NCI-H82 treated with DMSO at 0.1 percent for 48 hours (cell line): Measurements from ENCODE around the gene PITRM1.
"Not testable (repeated sequence)": the region's sequence is repeated elsewhere in the genome, so short reads cannot be mapped to it uniquely, and the experiment has no call there.

ENCODE experiments used
- DNase-seq: peaks from one replicate; lab custom pipeline; 2025; ENCODE audit not compliant: unreplicated experiment; lab: John Stamatoyannopoulos, UW

The PITRM1 gene

GRCh38 chr10:3123571-3124411 is 48.8 kb downstream of the PITRM1 start:
- no peak for DNase-seq

GRCh38 chr10:3122486-3123205 is 49.9 kb downstream of the PITRM1 start:
- no peak for DNase-seq

GRCh38 chr10:3122034-3122433 is 50.5 kb downstream of the PITRM1 start:
- DNase-seq = no peak

GRCh38 chr10:3119796-3120459 is 52.7 kb downstream of the PITRM1 start:
- DNase-seq = no peak

- no peak for DNase-seq
Measured at GRCh38 chr10:3118641-3119091, 53.9 kb downstream of the PITRM1 start.

- DNase-seq = no peak
Measured at GRCh38 chr10:3117486-3117885, 55.1 kb downstream of the PITRM1 start.

DNA sequence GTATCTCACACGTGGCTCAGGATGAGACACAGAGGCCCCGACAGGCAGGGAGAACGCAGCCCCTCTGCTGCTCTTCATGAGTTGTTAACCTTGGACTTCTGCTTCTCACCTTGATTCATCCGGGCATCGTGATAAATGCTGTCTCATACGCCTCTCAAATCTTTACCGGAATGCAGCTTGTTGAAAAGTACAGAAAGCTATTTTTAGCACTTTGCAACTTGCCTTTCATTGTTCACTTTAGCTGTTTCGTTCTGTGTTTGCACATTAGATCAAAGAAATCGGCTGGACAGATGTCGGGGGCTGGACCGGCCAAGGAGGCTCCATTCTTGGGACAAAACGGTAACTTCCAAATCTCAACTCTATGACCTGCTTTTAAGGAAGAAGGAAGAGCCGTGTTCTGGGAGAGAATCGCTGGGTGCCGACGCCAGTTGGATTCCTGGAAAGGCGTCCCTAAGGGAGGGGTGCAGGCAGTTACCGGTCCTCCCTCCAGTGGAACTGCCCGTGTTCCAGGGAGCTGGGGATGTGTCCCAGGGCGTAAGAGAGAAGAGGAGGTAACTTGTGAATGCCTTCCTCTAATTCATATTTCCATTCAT is 56.0 kb downstream of the PITRM1 start:
- DNase-seq = no peak

- DNase-seq = no peak
Measured at GRCh38 chr10:3115685-3116084, 56.9 kb downstream of the PITRM1 start.

- no peak for DNase-seq
Measured at GRCh38 chr10:3113343-3113720, 59.2 kb downstream of the PITRM1 start.

DNA sequence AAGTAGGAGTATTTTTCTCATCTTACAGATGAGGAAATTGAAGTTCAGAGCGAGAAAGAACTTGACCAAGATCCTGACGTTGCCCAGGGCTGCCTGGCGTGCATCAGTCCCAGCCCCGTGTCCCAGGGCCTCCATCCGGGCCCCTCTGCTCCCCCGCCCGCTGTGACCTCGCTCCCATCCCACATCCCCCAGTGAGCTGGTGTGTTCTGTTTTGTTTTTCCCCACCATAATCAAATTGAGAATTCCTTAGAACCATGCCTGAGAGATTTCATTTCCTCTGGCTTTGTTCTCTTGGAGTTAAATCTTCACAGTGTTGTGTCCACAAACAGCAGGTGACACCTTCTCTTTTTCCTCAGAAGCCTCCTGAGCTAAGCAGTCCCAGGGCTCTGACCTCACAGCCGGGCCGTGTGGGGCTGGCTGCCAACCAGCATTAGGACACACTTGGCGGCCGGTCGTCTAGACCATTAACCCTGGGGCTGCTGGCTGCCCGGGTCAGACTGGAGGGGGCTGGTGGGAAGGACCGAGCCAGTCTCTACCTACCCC is 60.9 kb downstream of the PITRM1 start:
- no peak for DNase-seq

DNA sequence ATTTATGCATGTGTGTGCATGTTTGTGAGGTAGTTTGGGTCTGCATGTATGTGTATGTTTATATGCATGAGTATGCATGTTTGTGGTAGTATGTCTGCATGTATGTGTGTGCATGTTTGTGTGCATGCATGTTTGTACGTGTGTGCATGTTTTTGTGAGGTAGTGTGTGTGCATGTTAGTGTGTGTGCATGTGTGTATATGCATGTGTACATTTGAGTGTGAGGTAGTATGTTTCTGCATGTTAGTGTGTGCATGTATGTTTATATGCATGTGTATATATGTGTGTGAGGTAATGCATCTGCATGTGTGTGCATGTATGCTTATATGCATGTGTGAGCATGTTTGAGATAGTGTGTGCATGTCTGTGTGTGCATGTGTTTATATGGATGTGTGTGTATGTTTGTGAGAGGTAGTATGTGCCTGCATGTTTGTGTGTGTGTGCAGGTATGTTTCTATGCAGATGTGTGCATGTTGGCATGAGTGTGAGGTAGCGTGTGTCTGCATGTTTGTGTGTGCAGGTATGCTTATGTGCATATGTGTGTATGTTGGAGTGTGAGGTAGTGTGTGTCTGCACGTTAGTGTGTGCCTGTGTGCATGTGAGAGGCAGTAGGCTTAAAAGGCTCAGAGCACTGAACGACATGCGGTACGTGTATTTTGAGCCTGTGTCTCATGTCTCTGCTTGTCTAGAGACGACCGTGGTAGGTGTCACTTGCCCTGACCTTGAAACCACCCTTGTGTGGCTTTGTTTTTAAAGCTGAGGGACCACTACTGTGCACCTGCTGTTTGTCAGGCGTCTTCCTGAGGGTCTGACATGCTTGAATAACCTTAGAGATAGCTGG is 61.6 kb downstream of the PITRM1 start:
- no peak for DNase-seq

GRCh38 chr10:3109633-3110032 is 62.9 kb downstream of the PITRM1 start:
- no peak for DNase-seq

- no peak for DNase-seq
Measured at GRCh38 chr10:3109196-3109595, 63.4 kb downstream of the PITRM1 start.

DNA sequence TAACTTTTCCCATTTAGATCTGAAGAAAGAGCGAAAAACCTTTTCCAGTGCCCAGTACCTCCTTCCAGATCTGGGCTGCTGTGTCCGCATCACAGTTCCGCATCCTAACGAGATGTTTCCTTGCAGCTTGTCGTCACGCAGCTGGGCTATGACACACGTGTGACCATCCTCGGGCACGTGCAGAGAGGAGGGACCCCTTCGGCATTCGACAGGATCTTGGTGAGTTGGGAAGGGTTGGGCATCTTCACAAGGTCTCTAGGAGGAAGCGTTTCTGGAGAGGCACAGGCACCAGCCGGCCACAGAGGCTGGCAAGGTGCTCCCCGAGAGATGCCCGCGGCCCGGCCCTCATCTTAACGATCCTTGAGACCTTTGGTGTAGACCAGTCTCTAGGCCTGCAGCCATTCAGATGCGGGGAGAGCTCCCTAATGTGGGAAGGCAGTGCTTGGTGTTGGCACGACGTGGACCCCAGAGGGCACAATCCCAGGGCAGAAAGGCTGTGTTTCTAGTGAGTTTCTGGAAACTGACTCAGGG is 63.9 kb downstream of the PITRM1 start:
- no peak for DNase-seq

DNA sequence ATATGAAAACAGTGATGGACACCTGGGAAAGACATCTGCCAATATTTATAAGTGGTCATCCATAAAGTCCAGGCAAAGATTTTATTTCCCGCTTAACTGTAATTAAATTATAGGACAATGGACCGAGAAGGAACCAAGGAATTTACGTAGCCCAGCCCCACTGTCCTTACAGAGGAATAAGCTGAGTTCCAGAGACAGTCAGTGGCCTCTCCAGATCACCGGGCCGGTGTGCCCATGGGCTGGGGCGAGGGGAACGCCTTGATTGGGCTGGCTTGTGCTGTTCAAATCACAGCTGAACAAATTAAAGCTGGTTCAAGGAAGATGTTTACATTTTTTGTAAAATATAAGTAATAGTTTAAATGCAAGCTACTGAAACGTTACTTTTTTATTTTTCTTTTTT is 64.5 kb downstream of the PITRM1 start:
- no peak for DNase-seq

- no peak for DNase-seq
Measured at GRCh38 chr10:3107426-3107961, 65.1 kb downstream of the PITRM1 start.

DNA sequence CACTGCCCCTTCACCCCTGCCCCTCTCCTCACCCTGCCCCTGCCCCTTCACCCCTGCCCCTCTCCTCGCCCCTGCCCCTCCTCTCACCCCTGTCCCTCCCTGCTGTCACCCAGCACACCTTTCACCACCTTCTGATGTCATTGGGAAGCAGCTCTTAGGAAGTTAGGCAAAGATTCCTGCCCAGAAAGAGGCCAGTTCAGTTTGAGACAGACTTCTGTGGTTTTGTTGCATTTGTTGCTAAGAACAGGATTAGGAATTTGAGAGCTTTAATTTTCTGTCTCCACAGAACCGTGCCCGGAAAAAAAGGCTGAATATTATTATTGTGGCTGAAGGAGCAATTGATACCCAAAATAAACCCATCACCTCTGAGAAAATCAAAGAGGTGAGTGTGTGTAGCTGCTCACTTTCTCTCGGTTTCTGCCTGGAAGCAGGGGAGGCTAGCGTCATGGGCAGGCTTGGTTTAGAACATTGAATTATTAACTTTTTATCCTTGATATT is 65.6 kb downstream of the PITRM1 start:
- no peak for DNase-seq

- DNase-seq = not testable (repeated sequence)
Measured at GRCh38 chr10:3106328-3106727, 66.3 kb downstream of the PITRM1 start.

DNA sequence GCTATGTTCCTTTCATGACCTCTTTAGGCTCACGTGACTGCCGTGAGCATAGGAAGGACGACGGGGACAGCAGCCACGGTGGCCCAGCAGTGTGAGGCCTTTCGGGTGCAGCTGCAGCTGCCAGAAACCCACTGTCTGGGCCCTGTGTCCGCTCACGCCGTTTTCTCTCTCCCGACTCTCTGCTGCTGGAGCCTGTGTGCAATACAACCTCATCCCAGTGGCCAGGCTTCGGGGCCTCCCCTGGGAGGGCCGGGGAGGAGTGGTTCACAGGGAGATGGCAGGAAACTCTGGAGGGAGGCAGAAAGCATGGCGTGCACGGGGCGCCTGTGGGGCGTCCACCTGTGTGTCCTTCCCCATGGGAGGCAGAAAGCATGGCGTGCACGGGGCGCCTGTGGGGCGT is 66.7 kb downstream of the PITRM1 start:
- DNase-seq = no peak

DNA sequence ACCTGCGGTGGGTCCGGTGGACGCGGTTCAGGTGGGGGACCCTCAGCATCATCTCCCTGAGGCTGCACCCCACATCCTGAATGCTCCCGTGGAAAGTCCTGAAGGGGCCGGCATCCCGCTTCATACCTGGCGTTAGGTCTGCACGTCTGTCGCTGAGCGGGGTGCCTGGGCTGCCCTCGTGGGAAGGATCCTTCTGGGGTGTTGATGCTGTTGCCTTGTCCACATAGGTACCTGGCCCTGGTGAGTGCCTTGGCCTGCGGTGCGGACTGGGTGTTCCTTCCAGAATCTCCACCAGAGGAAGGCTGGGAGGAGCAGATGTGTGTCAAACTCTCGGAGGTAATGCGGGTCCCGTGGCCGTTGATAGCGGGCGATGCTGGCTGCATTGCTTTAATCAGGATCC is 67.4 kb downstream of the PITRM1 start:
- no peak for DNase-seq
